ENCODE results near the gene LRP1.

LRP1 gene

GRCh38 chr12:57236201-57236924, 108.1 kb downstream of the LRP1 start:
- no peak for DNase-seq (ENCODE audit: low read depth)

- no peak for DNase-seq (ENCODE audit: low read depth)
Observed at GRCh38 chr12:57236925-57237595, 108.8 kb downstream of the LRP1 start.

GRCh38 chr12:57237596-57237931, 109.3 kb downstream of the LRP1 start:
- no peak for DNase-seq (ENCODE audit: low read depth)

DNA sequence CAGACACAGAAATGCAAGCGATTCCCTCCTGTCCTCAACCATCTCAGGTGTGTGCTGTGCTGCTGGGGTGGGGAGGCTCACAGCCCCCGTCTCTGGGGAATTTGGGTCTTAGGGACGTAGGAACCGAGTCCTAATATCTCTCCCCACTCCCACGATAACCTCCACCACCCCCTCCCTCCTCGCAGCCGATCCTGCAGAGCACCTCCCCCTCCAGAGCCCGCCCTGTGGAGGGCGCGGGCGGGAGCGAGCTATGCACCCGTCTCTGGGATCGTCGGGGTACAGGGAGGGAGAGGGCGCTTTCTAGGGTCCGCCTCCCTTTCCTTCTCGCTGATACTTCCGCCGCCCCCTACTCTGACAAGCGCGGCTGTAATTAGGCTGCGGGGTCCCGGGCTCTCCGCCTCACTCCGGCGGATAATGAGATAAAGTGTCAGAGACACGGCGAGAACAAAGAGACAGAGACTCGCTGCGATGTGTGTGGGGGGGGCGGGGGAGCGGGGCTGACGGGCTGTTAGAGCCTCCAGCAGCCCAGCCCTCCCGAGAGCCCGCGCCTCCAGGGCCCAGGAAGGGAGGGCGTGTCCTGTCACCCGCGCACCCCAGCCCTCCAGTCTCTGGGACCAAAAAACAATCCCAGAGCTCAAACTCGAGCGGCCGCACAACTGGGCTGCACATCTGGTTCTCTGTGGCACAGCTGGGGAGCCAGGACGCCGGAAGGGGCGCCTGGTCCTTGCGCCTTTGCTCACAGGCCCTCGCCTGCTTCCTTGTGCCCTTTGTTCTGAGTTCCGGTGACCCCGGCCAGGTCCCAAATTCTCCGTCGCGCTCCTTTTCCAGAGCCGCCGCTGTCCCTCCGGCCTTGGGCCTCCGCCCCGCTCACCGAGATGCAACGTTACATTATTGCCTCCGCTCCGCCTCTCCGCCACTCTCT, 109.9 kb downstream of the LRP1 start:
- DNase-seq (ENCODE audit: low read depth), result no peak

GRCh38 chr12:57238854-57239554, 110.7 kb downstream of the LRP1 start:
- DNase-seq (ENCODE audit: low read depth), result peak; percentile 49

DNA sequence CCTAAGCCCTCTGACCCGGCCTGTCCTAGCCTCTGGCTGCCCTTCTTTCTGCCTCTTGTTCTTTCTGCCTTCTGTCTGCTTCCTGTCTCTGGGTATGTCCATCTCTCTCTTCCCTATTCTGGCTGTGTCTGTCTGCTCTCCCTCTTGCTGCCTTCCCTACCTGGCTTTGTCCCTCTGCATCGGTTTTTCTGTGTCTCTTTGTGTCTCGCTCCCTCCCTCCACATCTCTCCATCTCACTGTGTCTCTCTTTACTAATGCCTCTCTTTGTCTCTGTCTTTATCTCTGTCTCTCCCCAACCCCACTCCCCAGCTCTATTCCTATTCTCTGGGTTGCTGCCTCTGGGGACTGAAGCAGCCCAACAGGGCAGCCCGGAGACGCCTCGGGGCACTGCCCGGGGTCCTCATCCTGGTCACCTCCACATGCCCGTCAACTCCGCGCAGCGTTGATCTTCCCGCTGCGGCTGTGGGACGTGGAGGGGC, 111.3 kb downstream of the LRP1 start:
- no peak for DNase-seq (ENCODE audit: low read depth)

- DNase-seq (ENCODE audit: low read depth), result no peak
Observed at GRCh38 chr12:57240066-57240921, 112.0 kb downstream of the LRP1 start.

- DNase-seq (ENCODE audit: low read depth), result no peak
Observed at GRCh38 chr12:57240926-57241401, 112.7 kb downstream of the LRP1 start.

GRCh38 chr12:57241402-57242310, 113.4 kb downstream of the LRP1 start:
- DNase-seq (ENCODE audit: low read depth), result no peak

- no peak for DNase-seq (ENCODE audit: low read depth)
Observed at GRCh38 chr12:57242329-57242690, 114.0 kb downstream of the LRP1 start.

DNA sequence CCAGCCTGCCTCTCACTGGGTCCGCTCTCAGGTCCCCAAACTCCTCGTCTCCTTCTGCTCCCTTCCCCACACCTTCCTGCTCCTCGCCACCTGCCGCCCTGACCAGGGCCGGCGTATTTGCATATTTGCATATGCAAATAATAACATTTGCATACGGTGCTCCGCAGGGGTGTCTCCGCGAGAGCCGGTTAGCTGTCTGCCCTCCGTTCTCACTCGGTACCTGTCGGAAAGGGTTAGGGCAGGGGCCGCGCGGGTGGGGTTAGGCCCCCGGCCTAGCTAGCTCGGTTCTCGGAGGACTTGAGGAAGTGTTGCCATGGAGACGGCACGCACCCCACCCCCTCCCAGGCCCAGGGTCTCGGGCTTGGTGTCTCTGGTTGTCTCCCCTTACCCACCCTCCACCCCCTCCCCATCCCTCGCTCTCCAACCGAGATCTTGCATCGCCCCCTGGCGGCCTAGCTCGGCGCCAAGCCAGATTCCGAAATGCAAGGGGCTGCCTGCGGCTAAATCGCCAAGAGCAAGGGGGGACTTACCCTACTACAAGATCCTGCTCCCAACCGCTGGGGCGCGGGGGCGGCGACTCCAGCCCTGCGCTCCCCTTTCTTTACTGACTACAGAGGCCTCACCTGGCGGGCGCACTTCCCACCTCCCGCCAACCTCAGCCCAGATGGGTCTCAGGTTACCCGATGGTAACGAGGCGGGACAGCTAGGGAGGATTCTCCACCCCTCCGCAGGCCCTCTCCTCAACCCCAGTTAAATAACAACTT, 114.6 kb downstream of the LRP1 start:
- no peak for DNase-seq (ENCODE audit: low read depth)

DNA sequence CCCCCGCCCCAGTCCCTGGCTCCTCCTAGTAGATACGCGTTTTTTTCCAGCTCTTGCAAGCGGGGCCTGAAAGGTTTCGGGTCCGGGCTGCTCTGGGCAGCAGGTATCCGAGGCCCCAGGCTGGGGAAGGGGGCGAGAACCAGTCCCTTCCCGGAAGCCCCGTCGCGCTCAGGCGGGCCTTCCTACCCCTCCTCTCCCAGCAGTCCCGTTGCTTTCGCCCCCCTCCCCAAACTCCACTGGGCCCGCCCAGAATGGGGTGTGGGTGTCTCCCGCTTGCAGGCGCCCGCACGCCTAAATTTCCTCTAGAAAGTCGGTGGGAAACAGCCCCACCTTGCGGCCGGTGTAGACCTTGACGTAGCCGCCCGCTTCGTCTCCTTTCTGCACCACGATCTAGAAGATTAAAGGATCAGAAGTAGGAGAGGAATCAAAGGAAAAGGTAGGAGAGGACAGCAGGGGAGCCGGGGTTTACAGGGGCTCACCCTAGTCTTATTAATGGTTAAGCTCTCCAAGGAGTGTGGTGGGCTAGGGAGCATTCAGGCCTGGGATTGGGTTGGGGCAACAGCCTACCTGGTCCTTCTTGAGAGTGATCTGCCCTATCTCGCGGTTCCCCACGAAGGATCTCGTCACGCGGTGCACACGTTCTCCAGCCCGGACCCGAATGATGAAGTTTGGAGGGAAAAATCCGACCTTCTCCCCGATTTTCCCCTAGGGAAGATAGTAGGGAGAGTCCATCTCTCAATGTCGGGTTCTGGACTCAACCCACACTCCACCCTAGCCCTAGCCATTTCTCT, 115.4 kb downstream of the LRP1 start:
- DNase-seq (ENCODE audit: low read depth), result no peak

- DNase-seq (ENCODE audit: low read depth), result no peak
Observed at GRCh38 chr12:57244312-57244696, 116.0 kb downstream of the LRP1 start.

DNA sequence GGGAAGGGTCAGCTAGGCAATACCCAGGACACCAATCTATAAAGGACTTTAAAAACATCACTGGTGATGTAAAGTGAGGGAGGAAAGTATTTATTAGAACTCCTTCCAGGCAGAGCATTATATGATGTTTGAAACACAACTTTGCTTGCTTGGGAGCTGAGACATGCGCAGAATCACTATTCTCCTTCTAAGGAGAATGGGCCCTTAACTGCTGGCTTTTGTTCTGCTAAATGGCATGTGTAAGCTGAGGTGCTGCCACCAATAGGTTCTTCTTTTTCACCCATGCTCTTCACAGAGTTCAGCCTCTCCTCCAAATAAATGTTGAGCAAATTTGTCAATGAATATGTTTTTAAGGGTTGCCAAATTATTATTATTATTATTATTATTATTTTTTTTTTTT, 118.8 kb downstream of the LRP1 start:
- no peak for DNase-seq (ENCODE audit: low read depth)

- DNase-seq (ENCODE audit: low read depth), result no peak
Observed at GRCh38 chr12:57248934-57249742, 120.9 kb downstream of the LRP1 start.

DNA sequence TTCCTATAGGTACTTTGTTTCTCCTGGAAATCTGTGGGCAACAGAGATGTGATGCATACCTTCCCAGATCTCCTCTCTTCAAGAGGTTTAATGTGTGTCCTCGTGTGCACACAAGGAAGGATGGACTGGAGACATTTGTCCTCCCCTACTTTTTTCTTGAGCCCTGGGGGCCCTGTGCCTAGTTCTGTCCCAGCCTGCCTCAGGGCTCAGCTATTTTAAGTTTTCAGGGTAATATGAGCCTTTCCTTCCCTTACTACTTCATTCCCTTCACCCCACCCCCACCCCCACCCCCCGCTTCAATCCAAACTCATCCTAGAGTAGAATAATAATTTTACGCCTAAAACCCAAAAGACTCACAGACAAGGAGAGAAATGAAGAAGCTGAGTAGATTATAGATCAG, 122.3 kb downstream of the LRP1 start:
- no peak for DNase-seq (ENCODE audit: low read depth)

DNA sequence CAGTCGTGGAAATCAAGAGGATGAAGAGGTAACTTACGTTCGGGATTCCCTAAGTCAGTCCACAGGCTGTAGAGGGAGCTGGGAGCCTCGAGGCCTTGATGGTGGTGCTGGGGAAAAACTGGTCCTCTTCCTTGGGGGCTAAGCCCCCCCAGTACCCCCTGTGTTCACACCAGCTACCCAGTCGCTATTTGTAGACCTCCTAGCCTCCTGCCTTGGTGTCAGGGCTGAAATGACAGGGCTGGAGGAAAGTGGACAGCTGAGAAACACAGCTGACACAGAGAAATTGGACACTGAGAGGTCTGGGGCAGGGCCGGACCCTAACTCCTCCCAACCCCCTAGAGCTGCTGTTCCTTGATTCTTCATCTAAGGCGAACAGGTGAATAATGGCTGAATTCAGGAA, 122.7 kb downstream of the LRP1 start, which contains the start of gene STAC3:
STAC3 (minus strand) TSS at position 232 of the 400 bp plus-strand sequence. CDS start 1,551 bp downstream, outside the sequence.
- DNase-seq (ENCODE audit: low read depth), result no peak

Measured in GM04503 (cell line).